Endothelial cell (in vitro differentiated cells): ENCODE results near the gene INAFM2. TPM values are rescaled to one million over a fixed set of nuclear protein-coding genes. Genes with fewer than 3 reads are reported as not detected.

ENCODE experiments used
- DNase-seq: peaks from one replicate; pipeline ENCODE4 v3.0.0; 2021; ENCODE audit warnings: low spot score
- H3K27ac Mint-ChIP-seq: one replicate; pipeline ENCODE4 v1.8.0; 2021; ENCODE audit warnings: mixed read lengths, inconsistent platforms; ENCODE audit not compliant: unreplicated experiment
- H3K27me3 Mint-ChIP-seq: one replicate; pipeline ENCODE4 v1.8.0; 2021; ENCODE audit warnings: mild to moderate bottlenecking, moderate library complexity, mixed read lengths, inconsistent platforms; ENCODE audit not compliant: unreplicated experiment
- H3K36me3 Mint-ChIP-seq: one replicate; pipeline ENCODE4 v1.8.0; 2021; ENCODE audit warnings: mild to moderate bottlenecking, low read depth, mixed read lengths, inconsistent platforms; ENCODE audit not compliant: unreplicated experiment
- H3K4me1 Mint-ChIP-seq: one replicate; pipeline ENCODE4 v1.8.0; 2021; ENCODE audit warnings: mild to moderate bottlenecking, mixed read lengths, inconsistent platforms; ENCODE audit not compliant: unreplicated experiment
- H3K4me3 Mint-ChIP-seq: one replicate; pipeline ENCODE4 v1.8.0; 2021; ENCODE audit warnings: mild to moderate bottlenecking, mixed read lengths, inconsistent platforms; ENCODE audit not compliant: unreplicated experiment
- H3K9me3 Mint-ChIP-seq: one replicate; pipeline ENCODE4 v1.8.0; 2021; ENCODE audit warnings: mixed read lengths, inconsistent platforms; ENCODE audit not compliant: unreplicated experiment
- total RNA-seq: library from RNA; stranded (reverse); fragmentation: NEBNext Ultra II Directional; extraction: Animal tissue kit (Norgen Biotek cat#: 25700); gene quantifications from one replicate; pipeline ENCODE4 v1.2.1, GENCODE V29; 2021; ENCODE audit not compliant: unreplicated experiment
- TF ChIP-seq, protein P1 (sequence below): fragments of 200-600 bp; sonication (generic); IDR thresholded peaks from one replicate; pipeline ENCODE4 v1.5.0; 2021; ENCODE audit warnings: antibody characterized with exemption; ENCODE audit not compliant: unreplicated experiment

INAFM2 gene
- total RNA-seq, 1 donor from 2014 or later: 17.7 TPM

DNA sequence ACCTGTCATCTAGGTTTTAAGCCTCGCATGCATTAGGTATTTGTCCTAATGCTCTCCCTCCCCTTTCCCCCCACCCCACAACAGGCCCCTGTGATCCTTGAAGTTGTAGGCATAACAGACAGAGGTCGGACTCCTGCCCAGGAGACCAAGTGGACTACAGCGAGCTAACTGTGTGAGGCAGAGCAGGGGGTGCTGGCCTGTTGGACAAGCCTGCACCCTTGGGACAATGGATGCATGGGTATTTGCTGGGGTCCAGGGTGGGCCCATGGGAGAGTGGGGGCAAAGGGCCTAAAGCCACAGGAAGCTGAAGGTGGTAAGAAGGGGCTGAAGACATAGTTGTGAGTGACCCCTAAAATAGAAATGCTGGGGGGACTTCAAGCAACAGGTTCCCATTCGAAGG is 18.2 kb upstream of the INAFM2 start:
- DNase-seq: no peak
- H3K4me3 Mint-ChIP-seq: no peak overlapping the region
- H3K27me3 Mint-ChIP-seq: peaks cover 12% of the 10 kb centered on the region
- H3K36me3 Mint-ChIP-seq: peaks cover 5% of the 10 kb centered on the region
- no peaks in the 10 kb centered on the region for H3K9me3 Mint-ChIP-seq
- peaks cover 38% of the 10 kb centered on the region for H3K4me1 Mint-ChIP-seq
- no peak overlapping the region for H3K27ac Mint-ChIP-seq
- TF ChIP-seq, protein P1, sequence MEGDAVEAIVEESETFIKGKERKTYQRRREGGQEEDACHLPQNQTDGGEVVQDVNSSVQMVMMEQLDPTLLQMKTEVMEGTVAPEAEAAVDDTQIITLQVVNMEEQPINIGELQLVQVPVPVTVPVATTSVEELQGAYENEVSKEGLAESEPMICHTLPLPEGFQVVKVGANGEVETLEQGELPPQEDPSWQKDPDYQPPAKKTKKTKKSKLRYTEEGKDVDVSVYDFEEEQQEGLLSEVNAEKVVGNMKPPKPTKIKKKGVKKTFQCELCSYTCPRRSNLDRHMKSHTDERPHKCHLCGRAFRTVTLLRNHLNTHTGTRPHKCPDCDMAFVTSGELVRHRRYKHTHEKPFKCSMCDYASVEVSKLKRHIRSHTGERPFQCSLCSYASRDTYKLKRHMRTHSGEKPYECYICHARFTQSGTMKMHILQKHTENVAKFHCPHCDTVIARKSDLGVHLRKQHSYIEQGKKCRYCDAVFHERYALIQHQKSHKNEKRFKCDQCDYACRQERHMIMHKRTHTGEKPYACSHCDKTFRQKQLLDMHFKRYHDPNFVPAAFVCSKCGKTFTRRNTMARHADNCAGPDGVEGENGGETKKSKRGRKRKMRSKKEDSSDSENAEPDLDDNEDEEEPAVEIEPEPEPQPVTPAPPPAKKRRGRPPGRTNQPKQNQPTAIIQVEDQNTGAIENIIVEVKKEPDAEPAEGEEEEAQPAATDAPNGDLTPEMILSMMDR: no peak

DNA sequence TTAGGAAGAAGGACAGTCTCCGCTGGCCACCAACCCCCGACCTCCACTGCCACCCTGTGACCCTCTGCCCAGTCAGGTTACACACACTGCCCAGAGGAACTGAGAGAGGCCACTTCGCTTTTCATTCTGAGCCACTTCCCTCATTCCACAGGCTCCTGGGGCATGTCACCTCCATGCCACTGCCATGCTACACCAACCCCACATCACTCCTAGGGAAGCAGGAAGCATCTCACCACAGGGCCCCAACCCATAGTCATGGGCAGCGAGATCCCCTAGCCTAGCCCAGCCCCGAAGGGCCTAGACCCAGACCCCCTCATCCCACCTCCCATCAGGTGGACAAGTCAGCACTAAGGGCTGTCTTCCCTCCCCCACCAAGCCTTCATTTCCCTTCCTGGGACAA is 17.1 kb upstream of the INAFM2 start:
- TF ChIP-seq, protein P1: no peak
- no peaks in the 10 kb centered on the region for H3K9me3 Mint-ChIP-seq
- no peaks in the 10 kb centered on the region for H3K36me3 Mint-ChIP-seq
- H3K27me3 Mint-ChIP-seq: peaks cover 10% of the 10 kb centered on the region
- DNase-seq: no peak
- no peak overlapping the region for H3K4me3 Mint-ChIP-seq
- peaks cover 38% of the 10 kb centered on the region for H3K4me1 Mint-ChIP-seq
- H3K27ac Mint-ChIP-seq: no peak overlapping the region

DNA sequence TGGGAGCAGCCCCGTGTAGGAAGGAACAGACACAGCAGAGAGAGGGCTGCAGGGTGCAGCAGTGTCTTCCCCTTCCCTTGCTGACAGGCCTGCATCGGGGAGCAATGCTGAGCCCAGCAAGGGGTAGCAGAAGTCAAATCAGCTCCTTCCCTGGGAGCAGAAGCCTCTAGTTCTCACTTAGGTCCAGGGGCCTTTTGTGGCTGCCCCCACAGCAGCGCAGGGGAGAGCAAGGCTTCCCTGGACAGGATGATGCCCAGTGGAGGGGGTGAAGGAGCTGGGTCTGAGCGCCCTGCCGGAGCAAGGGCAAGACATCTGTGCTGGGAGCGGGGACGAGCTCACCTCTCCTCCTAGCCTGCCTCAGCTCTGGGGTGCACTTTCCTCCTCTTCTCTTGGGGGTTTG is 16.6 kb upstream of the INAFM2 start:
- Mint-ChIP-seq H3K9me3 (no peaks in the 10 kb centered on the region), H3K36me3 (no peaks in the 10 kb centered on the region), H3K4me3 (no peak overlapping the region), H3K27ac (no peak overlapping the region), H3K4me1 (peaks cover 33% of the 10 kb centered on the region), H3K27me3 (peaks cover 10% of the 10 kb centered on the region)
- TF ChIP-seq, protein P1: no peak
- no peak for DNase-seq

DNA sequence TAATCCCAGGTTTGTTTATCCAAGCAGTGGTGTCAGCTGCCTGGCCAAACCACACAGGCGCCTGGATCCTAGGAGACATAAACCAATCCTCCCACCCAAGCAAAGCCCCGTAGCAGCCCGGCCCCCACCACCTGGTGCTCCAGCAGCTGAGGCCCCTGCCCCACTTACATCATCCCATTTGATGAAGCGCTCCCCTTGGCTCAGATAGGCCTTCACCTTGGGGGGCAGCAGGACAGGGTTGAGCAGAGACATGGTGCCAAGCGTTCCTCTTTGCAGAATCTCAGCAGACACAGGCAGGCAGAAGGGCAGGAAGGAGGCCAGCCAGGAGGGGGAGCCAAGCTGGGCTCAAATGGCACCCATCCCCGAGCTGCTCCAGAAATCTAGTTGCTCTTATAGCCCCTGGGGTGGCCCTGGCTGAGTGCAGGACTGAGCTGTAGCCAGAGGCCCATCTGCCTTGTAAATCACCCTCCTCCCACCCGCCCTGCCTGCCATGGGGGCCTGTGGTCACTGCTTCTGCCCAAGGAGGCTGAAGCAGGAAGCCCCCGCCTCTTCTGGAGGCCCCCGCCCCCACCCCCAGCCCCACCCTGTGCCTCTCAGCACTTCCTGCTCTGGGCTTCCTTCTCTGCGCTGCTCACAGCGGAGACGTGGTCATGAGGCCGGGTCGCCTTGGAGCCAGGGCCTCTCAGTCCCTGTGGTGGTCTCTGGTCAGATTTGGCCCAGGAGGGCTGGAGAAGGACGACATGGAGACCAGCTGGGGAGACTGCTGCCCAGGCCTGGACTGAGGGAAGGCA is 15.9 kb upstream of the INAFM2 start, which contains the start of gene PLCB2:
Gene PLCB2 (minus strand): TSS at position 515 of the 791 bp plus-strand sequence. CDS start 263 bp downstream, at position 252.
- DNase-seq: peak; percentile 38
- Mint-ChIP-seq H3K4me1 (peaks cover 31% of the 10 kb centered on the region), H3K36me3 (no peaks in the 10 kb centered on the region), H3K27ac (no peak within 1 kb of the TSS), H3K9me3 (no peaks in the 10 kb centered on the region), H3K4me3 (no peak within 1 kb of the TSS), H3K27me3 (peaks cover 10% of the 10 kb centered on the region)
- TF ChIP-seq, protein P1: no peak

DNA sequence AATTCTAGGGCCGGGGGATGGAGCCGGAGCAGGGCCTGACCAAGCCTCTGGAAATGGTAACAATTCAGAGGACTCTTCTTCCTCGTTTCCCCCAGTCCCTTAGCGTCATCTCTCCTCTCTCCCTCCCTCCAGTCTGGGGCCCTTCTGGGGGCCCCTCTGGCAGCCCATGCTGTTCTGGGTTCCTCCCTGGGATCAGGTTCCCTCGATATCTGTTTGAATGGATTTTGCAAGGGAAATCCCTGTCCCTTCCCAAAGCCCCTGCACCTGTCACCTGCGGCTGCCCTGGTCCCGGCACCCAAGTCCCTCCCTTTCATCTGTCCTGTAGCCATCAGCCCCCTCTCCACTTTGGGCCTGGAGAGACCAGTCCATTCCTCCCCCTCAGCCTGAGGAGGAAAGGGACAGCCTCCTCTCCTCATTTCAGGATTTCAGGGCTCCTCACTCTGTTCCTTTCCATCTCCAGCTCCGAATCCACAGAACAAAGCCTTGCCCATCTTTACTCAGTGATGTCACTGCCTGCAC is 14.1 kb upstream of the INAFM2 start:
- Mint-ChIP-seq H3K4me1 (peaks cover 39% of the 10 kb centered on the region), H3K9me3 (no peaks in the 10 kb centered on the region), H3K36me3 (no peaks in the 10 kb centered on the region), H3K27ac (no peak overlapping the region), H3K27me3 (peaks cover 8% of the 10 kb centered on the region), H3K4me3 (no peak overlapping the region)
- DNase-seq: no peak
- TF ChIP-seq, protein P1: no peak
